Osteoblast (primary cell): ENCODE measurements around the gene RMC1. TPM values are rescaled to one million over a fixed set of nuclear protein-coding genes. Genes with fewer than 3 reads are reported as not detected.

Experiments used
- DNase-seq: peaks from one replicate; pipeline ENCODE4 v3.0.0; 2011; ENCODE audit warnings: low spot score, mixed read lengths; ENCODE audit not compliant: insufficient read length; ENCODE audit errors: missing footprints
- H2AFZ ChIP-seq: 2 replicates; pipeline ENCODE4 v1.6.0; 2011; ENCODE audit warnings: mild to moderate bottlenecking, low read length
- H3K27ac ChIP-seq: 2 replicates; pipeline ENCODE4 v1.5.1; 2011; ENCODE audit warnings: mild to moderate bottlenecking, low read depth, low read length, moderate library complexity
- H3K27me3 ChIP-seq: 2 replicates; pipeline ENCODE4 v1.6.0; 2012; ENCODE audit warnings: mild to moderate bottlenecking, control low read depth, inconsistent platforms, low read length, moderate library complexity; ENCODE audit not compliant: insufficient read depth
- H3K36me3 ChIP-seq: 2 replicates; pipeline ENCODE4 v1.5.1; 2011; ENCODE audit warnings: mild to moderate bottlenecking, low read length, control low read depth, moderate library complexity; ENCODE audit not compliant: insufficient read depth
- H3K4me1 ChIP-seq: 2 replicates; pipeline ENCODE4 v1.5.1; 2011; ENCODE audit warnings: mild to moderate bottlenecking, low read length, control low read depth, moderate library complexity; ENCODE audit not compliant: insufficient read depth
- H3K4me2 ChIP-seq: 2 replicates; pipeline ENCODE4 v1.6.0; 2011; ENCODE audit warnings: mild to moderate bottlenecking, low read length; ENCODE audit not compliant: insufficient read depth
- H3K4me3 ChIP-seq: fragments of 200-600 bp; sonication (generic); 3 replicates; pipeline ENCODE4 v1.5.1; 2012; ENCODE audit warnings: mild to moderate bottlenecking, low read length, inconsistent platforms; ENCODE audit not compliant: insufficient read depth
- H3K79me2 ChIP-seq: 2 replicates; pipeline ENCODE4 v1.6.0; 2012; ENCODE audit warnings: mild to moderate bottlenecking, low read length, control low read depth, inconsistent platforms; ENCODE audit not compliant: insufficient read depth
- H3K9me3 ChIP-seq: 2 replicates; pipeline ENCODE4 v1.5.1; 2011; ENCODE audit warnings: low read depth, low read length, control low read depth
- H4K20me1 ChIP-seq: 2 replicates; pipeline ENCODE4 v1.6.0; 2012; ENCODE audit warnings: mild to moderate bottlenecking, low read length, control low read depth; ENCODE audit not compliant: insufficient read depth
- CTCF ChIP-seq: IDR thresholded peaks from 2 replicates; pipeline ENCODE4 v1.5.1; 2011; ENCODE audit warnings: mild to moderate bottlenecking, low read depth, low read length, moderate library complexity; ENCODE audit errors: extremely low read depth
- total RNA-seq: library from RNA; depleted of rRNA; stranded (reverse); fragments of >200 nt; gene quantifications from 2 replicates; pipeline ENCODE4 v1.2.3, GENCODE V29; 2012

Gene RMC1
- total RNA-seq, 1 donor, result 22.8 TPM

GRCh38 chr18:23538001-23538400, 34.7 kb downstream of the RMC1 start:
- Histone ChIP-seq H3K27me3 (no peaks in the 10 kb centered on the region), H3K36me3 (peaks cover 98% of the 10 kb centered on the region), H3K9me3 (no peaks in the 10 kb centered on the region), H3K4me3 (no peak overlapping the region), H3K4me1 (peaks cover 9% of the 10 kb centered on the region), H3K4me2 (no peak overlapping the region), H3K27ac (no peak overlapping the region), H4K20me1 (peaks cover 3% of the 10 kb centered on the region), H3K79me2 (peaks cover 6% of the 10 kb centered on the region), H2AFZ (no peak overlapping the region)
- DNase-seq, result no peak
- TF ChIP-seq CTCF, result no peak

DNA sequence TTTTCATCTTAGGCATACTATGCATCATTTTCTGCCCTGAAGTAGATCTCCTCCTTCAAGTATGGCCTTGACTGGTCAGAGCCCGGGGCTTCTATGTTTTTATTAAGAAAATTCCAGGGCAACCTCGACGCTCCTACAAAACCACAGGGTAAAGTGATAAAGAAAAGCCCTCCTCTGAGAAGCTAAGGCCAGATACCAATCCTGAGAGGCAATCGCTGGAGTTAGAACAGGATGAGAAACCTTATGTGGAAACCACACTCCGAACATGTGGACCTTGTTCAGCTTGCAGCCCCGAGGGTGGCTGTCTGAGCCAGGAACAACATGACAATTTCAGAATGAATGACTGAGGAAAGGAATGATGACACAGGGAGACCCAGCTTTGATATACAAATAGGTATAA, 35.6 kb downstream of the RMC1 start:
- Histone ChIP-seq H3K36me3 (peaks cover 97% of the 10 kb centered on the region), H3K27ac (no peak overlapping the region)
- no peak for DNase-seq

GRCh38 chr18:23539296-23539695, 36.0 kb downstream of the RMC1 start:
- Histone ChIP-seq H3K36me3 (peaks cover 97% of the 10 kb centered on the region), H3K4me2 (no peak overlapping the region), H3K79me2 (peaks cover 8% of the 10 kb centered on the region), H3K27me3 (no peaks in the 10 kb centered on the region), H3K4me3 (no peak overlapping the region), H3K27ac (no peak overlapping the region), H3K9me3 (no peaks in the 10 kb centered on the region), H4K20me1 (peaks cover 3% of the 10 kb centered on the region), H2AFZ (no peak overlapping the region), H3K4me1 (peaks cover 9% of the 10 kb centered on the region)
- TF ChIP-seq CTCF, result no peak
- no peak for DNase-seq

More for the DNA sequence above, 35.6 kb downstream of the RMC1 start:
- no peak for TF ChIP-seq CTCF
- H3K9me3 ChIP-seq, result no peaks in the 10 kb centered on the region
- no peak overlapping the region for H2AFZ ChIP-seq
- H4K20me1 ChIP-seq, result peaks cover 3% of the 10 kb centered on the region
- H3K27me3 ChIP-seq, result no peaks in the 10 kb centered on the region
- H3K4me1 ChIP-seq, result peaks cover 9% of the 10 kb centered on the region
- H3K4me2 ChIP-seq, result no peak overlapping the region
- H3K4me3 ChIP-seq, result no peak overlapping the region
- peaks cover 6% of the 10 kb centered on the region for H3K79me2 ChIP-seq

DNA sequence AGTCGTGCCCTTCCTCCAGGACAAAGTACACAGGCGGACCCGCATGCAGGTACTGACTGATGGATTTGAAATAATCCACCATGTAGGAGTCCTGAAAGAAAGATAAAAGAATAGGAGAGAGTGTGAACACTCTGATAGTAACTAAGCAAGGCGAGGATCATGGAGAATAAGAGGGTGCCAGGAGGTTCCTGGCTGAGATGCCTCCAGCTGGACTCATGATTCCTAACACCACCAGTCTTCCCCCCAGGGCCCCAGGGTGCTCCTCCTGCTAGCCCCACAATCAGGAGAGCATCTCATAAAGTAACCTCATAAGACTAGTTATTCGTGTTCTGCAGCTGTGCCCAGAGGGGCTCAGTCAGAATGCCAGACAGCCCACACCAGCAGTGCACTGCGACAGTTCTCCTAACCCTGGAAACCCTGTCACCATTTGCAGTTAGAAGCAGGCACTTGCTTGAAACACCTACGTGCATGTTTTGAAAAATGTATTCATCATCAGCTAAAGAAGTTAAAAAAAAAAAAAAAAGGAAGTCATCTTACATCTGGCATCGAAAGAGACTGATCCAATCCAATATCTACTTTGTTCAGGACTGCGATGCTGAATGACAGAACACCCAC, 36.7 kb downstream of the RMC1 start:
- DNase-seq, result no peak
- no peak overlapping the region for H3K4me2 ChIP-seq
- no peak overlapping the region for H3K27ac ChIP-seq

More for the DNA sequence above, 36.7 kb downstream of the RMC1 start:
- TF ChIP-seq CTCF, result no peak
- no peak overlapping the region for H2AFZ ChIP-seq
- H3K36me3 ChIP-seq, result peaks cover 97% of the 10 kb centered on the region
- no peaks in the 10 kb centered on the region for H3K9me3 ChIP-seq
- peaks cover 11% of the 10 kb centered on the region for H3K79me2 ChIP-seq
- no peak overlapping the region for H3K4me3 ChIP-seq
- peaks cover 9% of the 10 kb centered on the region for H3K4me1 ChIP-seq
- H3K27me3 ChIP-seq, result no peaks in the 10 kb centered on the region
- peaks cover 3% of the 10 kb centered on the region for H4K20me1 ChIP-seq
